ENCODE data around the gene G6PC3.
A peak's percentile ranks its signal among the peaks of the same experiment; 100 is the strongest.

G6PC3 gene

GRCh38 chr17:44061446-44061845 lies 9.1 kb upstream of the G6PC3 start:
- no peak for DNase-seq (ENCODE audit: low read depth in 2 of 2)

- DNase-seq (ENCODE audit: low read depth in 2 of 2), result no peak
These were observed 7.7 kb upstream of the G6PC3 start for GRCh38 chr17:44062871-44063270.

GRCh38 chr17:44063704-44064639 lies 6.6 kb upstream of the G6PC3 start:
- DNase-seq (ENCODE audit: low read depth in 2 of 2), result no peak

- no peak for DNase-seq (ENCODE audit: low read depth in 2 of 2)
These were observed 4.8 kb upstream of the G6PC3 start for GRCh38 chr17:44065668-44066203.

GRCh38 chr17:44066204-44066930 lies 4.2 kb upstream of the G6PC3 start, which contains the start of gene LSM12:
LSM12 (minus strand) TSS chr17:44066671; CDS start chr17:44066587, 84 bp downstream.
- DNase-seq (ENCODE audit: low read depth in 2 of 2), result peak; percentile 78 to 88

GRCh38 chr17:44067545-44067940 lies 3.0 kb upstream of the G6PC3 start:
- DNase-seq (ENCODE audit: low read depth in 2 of 2), result no peak

GRCh38 chr17:44069974-44070454 lies 521 bp upstream of the G6PC3 start:
- no peak for DNase-seq (ENCODE audit: low read depth in 2 of 2)

GRCh38 chr17:44071198-44071520 lies 624 bp downstream of the G6PC3 start:
- peak in 1 of 2 donors; percentile 51 for DNase-seq (ENCODE audit: low read depth in 2 of 2)

- no peak for DNase-seq (ENCODE audit: low read depth in 2 of 2)
These were observed 1.2 kb downstream of the G6PC3 start for GRCh38 chr17:44071772-44072171.

- DNase-seq (ENCODE audit: low read depth in 2 of 2), result no peak
These were observed 3.8 kb downstream of the G6PC3 start for GRCh38 chr17:44074231-44074910.

- no peak for DNase-seq (ENCODE audit: low read depth in 2 of 2)
These were observed 4.4 kb downstream of the G6PC3 start for GRCh38 chr17:44074911-44075285.

GRCh38 chr17:44075598-44076293 lies 5.2 kb downstream of the G6PC3 start:
- no peak for DNase-seq (ENCODE audit: low read depth in 2 of 2)

- DNase-seq (ENCODE audit: low read depth in 2 of 2), result no peak
These were observed 6.4 kb downstream of the G6PC3 start for GRCh38 chr17:44076716-44077594.

GRCh38 chr17:44077595-44077909 lies 7.0 kb downstream of the G6PC3 start:
- DNase-seq (ENCODE audit: low read depth in 2 of 2), result no peak

- DNase-seq (ENCODE audit: low read depth in 2 of 2), result no peak
These were observed 7.9 kb downstream of the G6PC3 start for GRCh38 chr17:44078412-44078811.

- DNase-seq (ENCODE audit: low read depth in 2 of 2), result no peak
These were observed 9.6 kb downstream of the G6PC3 start for GRCh38 chr17:44079877-44080821.

- DNase-seq (ENCODE audit: low read depth in 2 of 2), result no peak
These were observed 11.1 kb downstream of the G6PC3 start for GRCh38 chr17:44081681-44082080.

- no peak for DNase-seq (ENCODE audit: low read depth in 2 of 2)
These were observed 11.9 kb downstream of the G6PC3 start for GRCh38 chr17:44082256-44082927.

Measured in stimulated activated CD4-positive, alpha-beta T cell treated with anti-CD3 and anti-CD28 coated beads, Interleukin-15, amount 100 ng/mL, for 48 hours (primary cell).